NCI-H748 (cell line): ENCODE data around the gene RAET1G.
"Not testable (repeated sequence)": the region's sequence is repeated elsewhere in the genome, so short reads cannot be mapped to it uniquely, and the experiment has no call there.

ENCODE experiments used
- DNase-seq: peaks from one replicate; lab custom pipeline; 2025; ENCODE audit not compliant: unreplicated experiment; lab: John Stamatoyannopoulos, UW

RAET1G gene

GRCh38 chr6:149922642-149923326 is at the start of gene RAET1G:
TSS of gene RAET1G (minus strand) at chr6:149923121. CDS start at chr6:149923010, 111 bp downstream.
- peak; percentile 89 for DNase-seq

- no peak for DNase-seq
These were observed 46.7 kb upstream of the RAET1G start for GRCh38 chr6:149969635-149970034.

- DNase-seq = not testable (repeated sequence)
These were observed 46.0 kb upstream of the RAET1G start for GRCh38 chr6:149968909-149969308.

- DNase-seq = not testable (repeated sequence)
These were observed 45.1 kb upstream of the RAET1G start for GRCh38 chr6:149967999-149968398.

GRCh38 chr6:149967591-149967990 is 44.7 kb upstream of the RAET1G start:
- no peak for DNase-seq

- DNase-seq = not testable (repeated sequence)
These were observed 43.4 kb upstream of the RAET1G start for GRCh38 chr6:149966319-149966718.

GRCh38 chr6:149965194-149966020 is 42.5 kb upstream of the RAET1G start:
- peak; percentile 54 for DNase-seq

- DNase-seq = peak; percentile 58
These were observed 41.6 kb upstream of the RAET1G start for GRCh38 chr6:149964308-149965193.

- peak; percentile 94 for DNase-seq
These were observed 40.8 kb upstream of the RAET1G start, which contains the start of gene ULBP1 for GRCh38 chr6:149963462-149964307. TSS of gene ULBP1 (plus strand) at chr6:149963943. CDS start at chr6:149964050, 107 bp downstream.

GRCh38 chr6:149963212-149963461 is 40.2 kb upstream of the RAET1G start:
- peak; percentile 78 for DNase-seq

- DNase-seq = no peak
These were observed 39.7 kb upstream of the RAET1G start for GRCh38 chr6:149962461-149963211.

- DNase-seq = peak; percentile 19
These were observed 39.0 kb upstream of the RAET1G start for GRCh38 chr6:149961728-149962425.

GRCh38 chr6:149960488-149960887 is 37.6 kb upstream of the RAET1G start:
- no peak for DNase-seq

GRCh38 chr6:149959806-149960205 is 36.9 kb upstream of the RAET1G start:
- not testable (repeated sequence) for DNase-seq

GRCh38 chr6:149958124-149958523 is 35.2 kb upstream of the RAET1G start:
- not testable (repeated sequence) for DNase-seq

- not testable (repeated sequence) for DNase-seq
These were observed 32.9 kb upstream of the RAET1G start for GRCh38 chr6:149955654-149956317.

- not testable (repeated sequence) for DNase-seq
These were observed 32.2 kb upstream of the RAET1G start for GRCh38 chr6:149954984-149955653.
